ENCODE measurements around the gene MAN1A2. TPM values are rescaled to one million over a fixed set of nuclear protein-coding genes. Genes with fewer than 3 reads are reported as not detected.

Gene MAN1A2
- 4.4 to 9.3 TPM (median 7.4 TPM) in 5 replicates for total RNA-seq (2022; extraction: Qiagen RNA extraction; ENCODE audit: low read depth)

DNA sequence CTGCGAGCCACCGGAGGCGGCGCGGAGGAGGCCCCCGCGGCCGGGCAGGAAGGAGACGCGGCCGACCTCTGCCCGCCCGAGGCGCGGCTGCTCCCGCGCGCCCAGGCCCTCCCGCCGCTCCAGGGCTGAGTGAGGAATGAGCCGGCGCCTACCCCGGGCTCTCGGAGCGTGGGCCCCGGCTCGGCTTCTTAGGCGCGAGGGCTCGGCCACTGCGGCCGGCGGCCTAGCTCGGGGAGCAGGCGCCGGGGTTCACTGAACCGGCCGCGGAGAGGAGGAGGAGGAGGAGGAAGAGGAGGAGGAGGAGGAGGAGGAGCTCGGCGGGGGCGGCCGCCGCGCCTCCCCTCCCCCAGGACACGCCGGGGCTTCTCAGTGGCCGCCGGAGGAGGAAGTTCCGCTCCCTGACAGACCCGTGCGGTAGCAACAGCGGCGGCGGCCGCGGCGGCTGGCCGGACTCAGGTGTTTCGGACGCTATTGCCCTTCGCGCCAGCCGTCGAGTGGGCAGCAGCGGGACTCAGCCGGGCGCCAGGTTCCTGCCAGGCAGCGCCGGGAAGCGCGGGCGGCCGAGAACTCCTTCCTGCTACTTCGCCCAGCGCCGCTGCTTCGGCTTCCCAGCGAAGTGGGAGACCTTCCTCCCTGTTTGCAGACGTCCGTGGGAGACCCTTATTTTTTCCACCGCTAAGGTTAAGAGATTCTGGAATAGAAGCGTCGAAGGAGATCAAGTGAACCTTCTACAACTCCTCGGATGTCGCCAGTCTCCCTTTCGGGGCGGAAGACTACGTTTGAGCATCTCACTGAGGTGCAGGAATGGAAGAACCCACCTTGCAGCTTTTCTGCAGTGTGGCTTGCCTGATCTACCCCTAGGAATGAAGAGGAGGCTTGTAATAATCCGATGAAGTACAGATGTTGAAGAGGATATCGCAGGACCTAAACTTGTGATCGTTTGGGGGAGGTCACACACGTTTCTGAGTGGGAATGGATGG is at the start of gene MAN1A2:
TSS of gene MAN1A2 (plus strand) at position 404 of the 980 bp plus-strand sequence. CDS start 735 bp downstream, outside the sequence.

Other genes starting within 250 kb of the MAN1A2 start
- 0.66 to 1.7 TPM (median 1.3 TPM) in 5 replicates for gene TRIM45, start 245.7 kb upstream of the MAN1A2 start, total RNA-seq (2022; extraction: Qiagen RNA extraction; ENCODE audit: low read depth)
- gene VTCN1, start 156.5 kb upstream of the MAN1A2 start, total RNA-seq (2022; extraction: Qiagen RNA extraction; ENCODE audit: low read depth) = 0.06 to 0.08 TPM (median 0.06 TPM) in 3 of 5 replicates, not detected in the others
- gene TENT5C, start 238.6 kb downstream of the MAN1A2 start, total RNA-seq (2022; extraction: Qiagen RNA extraction; ENCODE audit: low read depth) = 0.03 to 0.16 TPM (median 0.07 TPM) in 5 replicates

All from A549 treated with GW870086 at 1 μM for 4 hours (cell line).